Sigmoid colon (tissue), 7 donors: ENCODE measurements around the gene SPRED2. TPM values are rescaled to one million over a fixed set of nuclear protein-coding genes. Genes with fewer than 3 reads are reported as not detected.

ENCODE experiments used
- DNase-seq: peaks from one replicate; pipeline ENCODE4 v3.0.0-alpha.2; 2019
- H3K27ac ChIP-seq, 4 donors: fragments of 200-600 bp; sonication (generic); one replicate each; pipeline ENCODE4 v1.5.1; 2016 to 2019; ENCODE audit warnings: mild to moderate bottlenecking in 1 of 4
- H3K27me3 ChIP-seq, 3 donors: fragments of 200-600 bp; sonication (generic); one replicate each; pipeline ENCODE4 v1.5.1; 2019; ENCODE audit warnings: mild to moderate bottlenecking in 1 of 3
- H3K36me3 ChIP-seq, 4 donors: fragments of 200-600 bp; sonication (generic); one replicate each; pipeline ENCODE4 v1.5.1; 2016 to 2019
- H3K4me1 ChIP-seq, 4 donors: fragments of 200-600 bp; sonication (generic); one replicate each; pipeline ENCODE4 v1.5.1; 2017 to 2019
- H3K4me3 ChIP-seq, 4 donors: fragments of 200-600 bp; sonication (generic); one replicate each; pipeline ENCODE4 v1.5.1; 2017 to 2019; ENCODE audit warnings: mild to moderate bottlenecking in 2 of 4, moderate library complexity in 1 of 4
- H3K9me3 ChIP-seq, 4 donors: fragments of 200-600 bp in 3 of 4; sonication (generic) in 3 of 4; one replicate each; pipeline versions ENCODE4 v1.5.1 to v1.6.1; 2013 to 2019
- CTCF ChIP-seq, 4 experiments: fragments of 450-650 bp in 3 of 4; fragments of 200-600 bp in 1 of 4; IDR thresholded peaks; one replicate each; pipeline ENCODE4 v1.5.1; 2016 to 2019; ENCODE audit warnings: antibody characterized with exemption in 4 of 4, mild to moderate bottlenecking in 3 of 4, moderate library complexity in 2 of 4
- EP300 ChIP-seq, 4 donors: sonication (generic); formaldehyde crosslinking; IDR thresholded peaks; one replicate each; pipeline ENCODE4 v1.6.1; 2017; ENCODE audit warnings: antibody characterized with exemption in 4 of 4
- POLR2A ChIP-seq, 2 donors: fragments of 450-650 bp; IDR thresholded peaks; one replicate each; pipeline ENCODE4 v1.6.1; 2016; ENCODE audit warnings: antibody characterized with exemption in 2 of 2, mild to moderate bottlenecking in 2 of 2, moderate library complexity in 2 of 2
- POLR2AphosphoS5 ChIP-seq, 4 donors: sonication (generic); formaldehyde crosslinking; IDR thresholded peaks; one replicate each; pipeline ENCODE4 v1.6.1; 2017; ENCODE audit warnings: antibody characterized with exemption in 4 of 4
- WGBS, 2 donors: extraction: QIAGEN DNeasy Blood & Tissue Kit; methylation state at CpG; one replicate each; pipeline ENCODE4 v1.1.7; 2013; 5-methylcytosine and 5-hydroxymethylcytosine counted together
- intact Hi-C: fragments of 100-400 bp; cut with DNase I; formaldehyde crosslinking; loops from one replicate; pipeline ENCODE4 v1.15.1; 2023
- polyA plus RNA-seq, 3 donors: library from polyadenylated mRNA; stranded (reverse); fragments of 200-250 nt; gene quantifications; one replicate each; pipeline ENCODE4 v1.2.3, GENCODE V29; 2013
- total RNA-seq, 4 donors: library from RNA; depleted of rRNA; stranded (reverse); fragments of >200 nt; gene quantifications; one replicate each; pipeline ENCODE4 v1.1.0, GENCODE V29; 2016
- donor health status: healthy with polysubstance abuse.
- donor health status: Bipolar disorder and iron deficiency.
- donor health status: healthy.

The SPRED2 gene
- total and polyA plus RNA-seq, 7 donors, result 6.1 to 31.2 (median 13.0) TPM

DNA sequence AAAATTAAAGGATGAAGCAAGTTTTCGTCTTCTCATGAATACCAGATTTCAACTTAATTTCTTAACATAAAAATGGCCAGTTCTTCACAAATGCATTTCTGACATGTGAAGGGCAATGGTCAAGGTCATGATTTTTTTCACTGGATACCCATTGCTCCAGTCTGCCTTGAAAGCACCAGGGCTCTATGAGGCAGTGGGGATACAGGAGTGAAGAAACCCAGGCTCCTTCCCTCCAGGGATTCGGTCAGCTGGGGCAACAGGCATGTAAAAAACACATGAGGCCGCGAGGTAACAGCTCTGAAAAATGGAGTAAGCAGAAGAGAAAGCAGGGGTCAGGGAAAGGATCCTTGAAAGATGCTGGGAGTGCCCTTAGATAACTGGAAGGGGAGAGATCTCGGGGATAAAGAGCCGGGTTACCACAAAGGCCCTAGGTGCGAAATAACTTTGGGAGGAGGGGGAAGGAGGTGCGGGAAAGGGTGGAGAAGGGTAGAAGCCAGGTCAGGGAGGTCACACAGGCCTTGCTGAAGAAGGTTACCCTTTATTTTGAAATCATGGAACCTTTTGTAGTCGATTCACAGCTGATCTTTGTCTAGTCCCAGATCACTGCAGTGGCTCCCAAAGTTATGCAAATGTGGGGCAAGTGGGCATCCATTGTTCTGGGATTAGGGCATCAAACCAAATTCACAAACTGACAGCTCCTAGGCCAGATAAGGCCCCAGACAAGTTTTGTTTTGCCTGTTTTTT is 5.2 kb upstream of the SPRED2 start:
- TF ChIP-seq POLR2A (IDR thresholded peaks at IDR 0.05) (no peak), EP300 (IDR thresholded peaks at IDR 0.05) (no peak), POLR2AphosphoS5 (IDR thresholded peaks at IDR 0.05) (no peak), CTCF (IDR thresholded peaks at IDR 0.05) (no peak)
- peak overlapping the region; percentile 86 to 94 (median 90) for H3K27ac ChIP-seq
- no peaks in the 10 kb centered on the region for H3K36me3 ChIP-seq
- no peaks in the 10 kb centered on the region for H3K9me3 ChIP-seq
- peaks cover 4 to 17% (median 6%) of the 10 kb centered on the region in 4 donors for H3K4me1 ChIP-seq
- no peaks in the 10 kb centered on the region for H3K27me3 ChIP-seq
- intact Hi-C loops, result loop anchor here (5.0 to 10.0 kb wide), 2 partner anchors 115 to 373 kb away; no protein-coding TSS in a partner anchor
- 94 to 95% methylated on average over 9 of the region's 9 CpGs for WGBS, 2 donors
- DNase-seq, result no peak
- H3K4me3 ChIP-seq, result no peak overlapping the region

DNA sequence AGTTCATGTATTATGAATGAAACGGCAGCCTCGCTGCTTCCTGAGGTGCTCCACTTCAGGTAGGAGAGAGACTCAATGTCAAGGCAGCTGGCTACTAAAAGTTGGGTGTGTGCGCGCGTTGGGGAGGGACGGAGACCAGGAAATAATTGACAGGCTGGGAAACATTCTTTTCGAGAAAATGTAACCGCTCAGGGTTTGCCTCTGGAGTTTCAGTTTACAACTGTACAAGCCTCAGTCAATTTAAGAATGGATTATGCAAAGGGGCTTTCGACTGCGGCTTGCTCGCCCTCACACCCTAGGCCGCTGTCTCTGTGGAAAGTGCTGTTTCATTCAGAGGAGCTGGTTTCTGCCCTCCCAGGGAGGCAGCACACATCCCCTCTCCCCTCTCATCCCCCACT is 4.4 kb upstream of the SPRED2 start:
- WGBS, 2 donors, result 2 to 6% methylated on average over 12 of the region's 12 CpGs
- intact Hi-C loops, result loop anchor here (5.0 to 10.0 kb wide), 2 partner anchors 115 to 372 kb away; no protein-coding TSS in a partner anchor
- TF ChIP-seq POLR2AphosphoS5 (IDR thresholded peaks at IDR 0.05) (no peak), POLR2A (IDR thresholded peaks at IDR 0.05) (no peak), EP300 (IDR thresholded peaks at IDR 0.05) (no peak), CTCF (IDR thresholded peaks at IDR 0.05) (no peak)
- peak overlapping the region; percentile 59 to 90 (median 66) for H3K4me3 ChIP-seq
- H3K36me3 ChIP-seq, result no peaks in the 10 kb centered on the region
- no peaks in the 10 kb centered on the region for H3K9me3 ChIP-seq
- peaks cover 5 to 17% (median 7%) of the 10 kb centered on the region in 4 donors for H3K4me1 ChIP-seq
- no peak for DNase-seq
- H3K27ac ChIP-seq, result peak overlapping the region; percentile 86 to 94 (median 90)
- no peaks in the 10 kb centered on the region for H3K27me3 ChIP-seq

- TF ChIP-seq EP300 (IDR thresholded peaks at IDR 0.05) (peak in 3 of 4 donors; percentile 15 to 73 (median 49)), POLR2AphosphoS5 (IDR thresholded peaks at IDR 0.05) (peak; percentile 80 to 90 (median 86)), CTCF (IDR thresholded peaks at IDR 0.05) (no peak), POLR2A (IDR thresholded peaks at IDR 0.05) (peak; percentile 44 to 64)
- WGBS, 2 donors, result 0 to 1% methylated on average over 65 of the region's 65 CpGs
- no peaks in the 10 kb centered on the region for H3K36me3 ChIP-seq
- peaks cover 5 to 17% (median 7%) of the 10 kb centered on the region in 4 donors for H3K4me1 ChIP-seq
- H3K27ac ChIP-seq, result peak overlapping the region; percentile 86 to 94 (median 90)
- intact Hi-C loops, result loop anchor here (5.0 to 10.0 kb wide), 2 partner anchors 116 to 371 kb away; no protein-coding TSS in a partner anchor
- peak overlapping the region; percentile 59 to 90 (median 66) for H3K4me3 ChIP-seq
- peak; percentile 97 for DNase-seq
- no peaks in the 10 kb centered on the region for H3K9me3 ChIP-seq
- no peaks in the 10 kb centered on the region for H3K27me3 ChIP-seq
Measured at GRCh38 chr2:65436169-65436823, 3.9 kb upstream of the SPRED2 start.

DNA sequence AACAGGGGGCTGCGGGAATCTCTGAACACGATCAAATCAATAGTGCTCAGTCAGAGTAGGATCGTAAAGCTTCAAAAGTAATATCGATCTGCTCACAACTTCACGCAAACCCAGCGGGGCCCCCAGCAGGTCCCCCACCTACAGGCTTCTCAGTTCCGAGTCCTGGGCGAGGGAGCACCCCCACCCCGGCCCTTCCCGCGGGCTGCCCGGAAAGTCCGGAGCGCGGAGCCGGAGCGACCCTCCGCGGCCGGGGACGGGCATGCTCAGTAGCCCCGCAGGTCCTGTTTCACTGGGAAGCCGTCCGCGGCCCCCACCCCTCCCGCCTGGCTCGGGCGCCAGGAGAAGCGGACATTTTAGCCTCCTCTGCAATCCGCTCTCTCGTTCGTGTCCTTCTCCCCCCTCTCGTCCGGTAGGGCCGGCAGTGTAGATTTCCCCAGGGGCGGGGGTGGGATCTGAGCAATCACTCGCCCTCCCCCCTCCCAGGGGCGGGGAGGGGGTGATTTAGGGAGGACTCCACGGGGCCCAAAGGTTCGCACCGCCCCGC is 3.3 kb upstream of the SPRED2 start:
- intact Hi-C loops, result loop anchor here (2.0 to 10.0 kb wide), 4 partner anchors 117 to 371 kb away; partner anchors contain the start of gene ACTR2
- 0 to 1% methylated on average over 41 to 42 of the region's 42 CpGs for WGBS, 2 donors
- DNase-seq, result peak; percentile 95

More for the DNA sequence above, 3.3 kb upstream of the SPRED2 start:
- Histone ChIP-seq H3K9me3 (no peaks in the 10 kb centered on the region), H3K4me1 (peaks cover 5 to 17% (median 7%) of the 10 kb centered on the region in 4 donors), H3K4me3 (peak overlapping the region; percentile 59 to 90 (median 66)), H3K36me3 (no peaks in the 10 kb centered on the region), H3K27ac (peak overlapping the region; percentile 86 to 94 (median 90)), H3K27me3 (no peaks in the 10 kb centered on the region)
- TF ChIP-seq POLR2A (IDR thresholded peaks at IDR 0.05) (peak in 1 of 2 donors; percentile 18), CTCF (IDR thresholded peaks at IDR 0.05) (no peak), EP300 (IDR thresholded peaks at IDR 0.05) (peak in 1 of 4 donors; percentile 52), POLR2AphosphoS5 (IDR thresholded peaks at IDR 0.05) (peak; percentile 52 to 84 (median 65))
